ENCODE results near the gene TTC23L. TPM values are rescaled to one million over a fixed set of nuclear protein-coding genes. Genes with fewer than 3 reads are reported as not detected.

TTC23L gene
- total and polyA plus RNA-seq, 2 of the 8 experiments (the other 6 are each of a cell fraction or from before 2014, with no cell fraction given) = 1.1 to 2.4 TPM

DNA sequence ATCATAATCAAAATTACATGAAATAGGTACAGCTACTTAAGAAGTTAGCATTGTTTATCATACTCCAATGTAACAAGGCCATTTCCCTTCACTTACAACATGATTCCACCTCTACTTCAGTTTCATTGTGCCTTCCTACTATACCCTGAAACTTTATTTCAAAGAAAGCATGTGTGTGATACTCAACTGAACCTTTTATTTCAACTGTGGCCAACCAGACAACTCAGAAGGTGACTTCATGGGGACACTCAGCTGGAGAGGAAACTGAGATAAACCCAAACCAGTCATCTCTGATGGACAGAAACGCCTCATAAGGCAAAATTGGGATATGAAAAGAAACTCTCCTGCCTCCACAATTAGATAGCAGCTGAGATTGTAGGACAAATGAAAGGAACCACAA, 5.9 kb upstream of the TTC23L start:
- Histone ChIP-seq H3K9me3 (ENCODE audit: insufficient read depth in 2 of 2, low read depth in 1 of 2, low read length in 1 of 2) (peaks cover 2 to 3% of the 10 kb centered on the region in 2 experiments; a peak in 2 of 4 replicates), H2BK5ac (ENCODE audit: low read depth, low read length) (no peak overlapping the region), H4K20me1 (replicated peaks in 1 of 2; ENCODE audit: control insufficient read depth in 1 of 2, insufficient read depth in 2 of 2, low read length in 2 of 2) (no peaks in the 10 kb centered on the region), H3K56ac (replicated peaks; ENCODE audit: insufficient read length, low read depth, low read length) (no peak overlapping the region), H4K91ac (replicated peaks; ENCODE audit: insufficient read length, low read length) (no peak overlapping the region), H3K27ac (ENCODE audit: low read depth, low read length) (no peak overlapping the region), H2AFZ (ENCODE audit: low read length) (no peak overlapping the region), H3K79me1 (ENCODE audit: low read depth, low read length) (no peaks in the 10 kb centered on the region), H3K23ac (ENCODE audit: insufficient read length) (no peak overlapping the region), H4K5ac (ENCODE audit: insufficient read length, low read depth, low read length) (no peak overlapping the region), H3K4me2 (ENCODE audit: insufficient read depth in 1 of 2, low read depth in 2 of 2, low read length in 2 of 2) (no peak overlapping the region), H3K36me3 (ENCODE audit: control insufficient read depth in 2 of 4, insufficient read depth in 4 of 4, low read length in 3 of 4) (peaks cover 6 to 48% (median 31%) of the 10 kb centered on the region in 4 experiments), H3K4me3 (ENCODE audit: extremely low read depth in 1 of 4, insufficient read depth in 2 of 4, low read depth in 3 of 4, low read length in 4 of 4) (no peak overlapping the region), H3K18ac (ENCODE audit: extremely low read depth, low read length) (no peak overlapping the region), H2BK20ac (ENCODE audit: low read length) (no peak overlapping the region), H4K8ac (ENCODE audit: extremely low read depth, insufficient read depth, low read length) (no peak overlapping the region), H3K4ac (replicated peaks; ENCODE audit: insufficient read length, low read depth, low read length) (no peak overlapping the region), H2BK15ac (ENCODE audit: low read length) (no peak overlapping the region), H2BK12ac (ENCODE audit: low read depth, low read length) (no peak overlapping the region), H3K79me2 (ENCODE audit: control insufficient read depth in 1 of 2, insufficient read depth in 2 of 2, low read length in 2 of 2) (no peaks in the 10 kb centered on the region), H3K9ac (replicated peaks in 1 of 4; ENCODE audit: extremely low read depth in 1 of 4, low read depth in 3 of 4, low read length in 3 of 4) (no peak overlapping the region), H3K14ac (ENCODE audit: insufficient read length) (no peak overlapping the region), H2BK120ac (replicated peaks; ENCODE audit: low read depth, low read length) (no peak overlapping the region), H3K4me1 (replicated peaks in 1 of 4; ENCODE audit: control insufficient read depth in 3 of 4, insufficient read depth in 4 of 4, low read length in 3 of 4) (no peaks in the 10 kb centered on the region), H2AK5ac (ENCODE audit: low read depth, low read length) (no peak overlapping the region), H3K27me3 (replicated peaks in 1 of 4; ENCODE audit: control insufficient read depth in 3 of 4, extremely low read depth in 1 of 4, insufficient read depth in 3 of 4, low read length in 3 of 4) (no peaks in the 10 kb centered on the region), H3K23me2 (ENCODE audit: low read depth, low read length) (no peaks in the 10 kb centered on the region)
- no peak for FAIRE-seq
- TF ChIP-seq CHD1 (IDR thresholded peaks at IDR 0.05; ENCODE audit: low read depth, low read length) (no peak), SIN3A (conservative IDR thresholded peaks at IDR 0.05 in 1 of 2, IDR thresholded peaks at IDR 0.05 in 1 of 2; ENCODE audit: low read depth in 1 of 2, low read length in 2 of 2) (no peak), SP2 (IDR thresholded peaks at IDR 0.05; ENCODE audit: low read length) (no peak), RXRA (IDR thresholded peaks at IDR 0.05; ENCODE audit: insufficient read depth, low read depth, low read length) (no peak), SIX5 (IDR thresholded peaks at IDR 0.05; ENCODE audit: low read depth, low read length) (no peak), SUZ12 (IDR thresholded peaks at IDR 0.05; ENCODE audit: low read length) (no peak), JUND (IDR thresholded peaks at IDR 0.05; ENCODE audit: low read length) (no peak), CTBP2 (IDR thresholded peaks at IDR 0.05; ENCODE audit: borderline replicate concordance, insufficient read depth, insufficient read length, low read length) (no peak), FOSL1 (IDR thresholded peaks at IDR 0.05; ENCODE audit: insufficient read depth, low read depth, low read length) (no peak), NANOG (IDR thresholded peaks at IDR 0.05; ENCODE audit: insufficient read depth, low read depth, low read length, poor library complexity, severe bottlenecking) (no peak)
- TF ChIP-seq, protein P1, sequence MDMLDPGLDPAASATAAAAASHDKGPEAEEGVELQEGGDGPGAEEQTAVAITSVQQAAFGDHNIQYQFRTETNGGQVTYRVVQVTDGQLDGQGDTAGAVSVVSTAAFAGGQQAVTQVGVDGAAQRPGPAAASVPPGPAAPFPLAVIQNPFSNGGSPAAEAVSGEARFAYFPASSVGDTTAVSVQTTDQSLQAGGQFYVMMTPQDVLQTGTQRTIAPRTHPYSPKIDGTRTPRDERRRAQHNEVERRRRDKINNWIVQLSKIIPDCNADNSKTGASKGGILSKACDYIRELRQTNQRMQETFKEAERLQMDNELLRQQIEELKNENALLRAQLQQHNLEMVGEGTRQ (IDR thresholded peaks at IDR 0.05; ENCODE audit: low read length) = no peak
- DNase-seq (ENCODE audit: low read depth in 1 of 2, low spot score in 2 of 2) = no peak
- POLR2A ChIA-PET (ENCODE audit: partially characterized antibody) = interaction anchor here (0.7 to 0.9 kb wide), 2 partner anchors 56 to 85 kb away, joined by 3 read pairs; no protein-coding TSS in a partner anchor
- WGBS, 2 experiments (ENCODE audit: extremely low coverage in 1 of 2, insufficient coverage in 1 of 2, insufficient read length in 1 of 2, insufficient replicate concordance in 2 of 2, low coverage in 1 of 2, low lambda C conversion rate in 2 of 2, missing lambda C conversion rate in 1 of 2) = 84% methylated on average over 1 of the region's 1 CpG; no CpG with 5 or more reads in 1 of the 2 experiments
- CTCF ChIA-PET (ENCODE audit: partially characterized antibody) = interaction anchor here (1.1 to 1.5 kb wide), 3 partner anchors 65 to 72 kb away, joined by 3 read pairs; no protein-coding TSS in a partner anchor

Measured in H1 (cell line).